GM19324 (cell line): ENCODE results near the gene SGTA.
"Not testable (repeated sequence)": the region's sequence is repeated elsewhere in the genome, so short reads cannot be mapped to it uniquely, and the experiment has no call there.

Source experiments
- ATAC-seq: cut with Tn5 transposase; IDR thresholded peaks from one replicate; pipeline ENCODE4 v1.9.1; 2021; ENCODE audit warnings: mild to moderate bottlenecking, moderate library complexity; ENCODE audit not compliant: unreplicated experiment, low FRiP score

The SGTA gene

GRCh38 chr19:2716722-2717637, 66.1 kb downstream of the SGTA start:
- no peak for ATAC-seq

DNA sequence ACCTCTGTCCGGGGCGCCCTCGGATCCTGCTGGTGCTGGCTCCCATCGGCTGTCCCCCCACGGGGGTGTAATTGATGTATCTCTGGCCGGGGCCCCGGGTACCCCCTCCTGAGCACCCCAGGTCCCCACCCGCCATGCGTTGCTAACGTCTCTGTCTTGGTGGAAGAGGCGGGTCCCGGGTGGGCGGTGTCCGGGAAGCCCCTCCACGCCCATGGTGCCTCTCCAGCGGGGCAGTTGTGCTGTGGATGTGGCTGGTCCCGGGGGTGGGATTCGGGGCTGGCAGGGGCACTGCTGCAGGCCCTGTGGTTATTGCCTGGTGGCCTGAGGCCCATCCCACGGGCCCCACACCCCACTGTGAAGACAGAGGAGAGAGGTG, 66.8 kb downstream of the SGTA start:
- ATAC-seq: no peak

GRCh38 chr19:2715470-2716274, 67.4 kb downstream of the SGTA start:
- no peak for ATAC-seq

GRCh38 chr19:2714531-2715269, 68.4 kb downstream of the SGTA start:
- ATAC-seq: no peak

- not testable (repeated sequence) for ATAC-seq
These were observed 69.0 kb downstream of the SGTA start for GRCh38 chr19:2714102-2714501.

DNA sequence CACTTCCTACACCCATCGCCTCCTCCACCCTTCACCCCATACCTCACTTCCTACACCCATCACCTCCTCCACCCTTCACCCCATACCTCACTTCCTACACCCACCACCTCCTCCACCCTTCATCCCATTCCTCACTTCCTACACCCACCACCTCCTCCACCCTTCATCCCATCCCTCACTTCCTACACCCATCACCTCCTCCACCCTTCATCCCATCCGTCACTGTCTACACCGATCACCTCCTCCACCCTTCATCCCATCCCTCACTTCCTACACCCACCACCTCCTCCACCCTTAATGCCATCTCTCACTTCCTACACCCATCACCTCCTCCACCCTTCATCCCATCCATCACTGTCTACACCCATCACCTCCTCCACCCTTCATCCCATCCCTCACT, 69.9 kb downstream of the SGTA start:
- ATAC-seq: not testable (repeated sequence)

GRCh38 chr19:2711875-2712205, 71.2 kb downstream of the SGTA start:
- no peak for ATAC-seq

GRCh38 chr19:2711172-2711874, 71.8 kb downstream of the SGTA start:
- no peak for ATAC-seq

- ATAC-seq: no peak
These were observed 76.8 kb downstream of the SGTA start for GRCh38 chr19:2706251-2706650.
